HS-27A (cell line): ENCODE data around the gene KRT27.
"Not testable (repeated sequence)": the region's sequence is repeated elsewhere in the genome, so short reads cannot be mapped to it uniquely, and the experiment has no call there.

Experiments used
- DNase-seq: peaks from one replicate; pipeline ENCODE4 v3.0.0-alpha.2; 2012; ENCODE audit warnings: low read depth, missing footprints

KRT27 gene

GRCh38 chr17:40755231-40755630, 27.1 kb downstream of the KRT27 start, which contains the start of gene KRT25:
Gene KRT25 (minus strand): TSS chr17:40755331. CDS start chr17:40755271, 60 bp downstream.
- no peak for DNase-seq

- DNase-seq = no peak
Measured at GRCh38 chr17:40753804-40754203, 28.5 kb downstream of the KRT27 start.

GRCh38 chr17:40751065-40751464, 31.3 kb downstream of the KRT27 start:
- DNase-seq = no peak

- DNase-seq = no peak
Measured at GRCh38 chr17:40750391-40750790, 32.0 kb downstream of the KRT27 start.

GRCh38 chr17:40748666-40749065, 33.7 kb downstream of the KRT27 start:
- not testable (repeated sequence) for DNase-seq

- DNase-seq = no peak
Measured at GRCh38 chr17:40738553-40738952, 43.8 kb downstream of the KRT27 start.

GRCh38 chr17:40735016-40735415, 47.3 kb downstream of the KRT27 start:
- DNase-seq = no peak

- no peak for DNase-seq
Measured at GRCh38 chr17:40734018-40734417, 48.3 kb downstream of the KRT27 start.

- no peak for DNase-seq
Measured at GRCh38 chr17:40730970-40731369, 51.4 kb downstream of the KRT27 start.

- DNase-seq = no peak
Measured at GRCh38 chr17:40727447-40728231, 54.7 kb downstream of the KRT27 start.

- no peak for DNase-seq
Measured at GRCh38 chr17:40726919-40727318, 55.4 kb downstream of the KRT27 start.
